GM12865 (cell line): Measurements from ENCODE around the gene GABRB3.

Source experiments
- DNase-seq: peaks from one replicate; pipeline ENCODE4 v3.0.0; 2010; ENCODE audit warnings: low read depth
- H3K4me3 ChIP-seq: 2 replicates; pipeline ENCODE4 v1.5.1; 2011; ENCODE audit warnings: mild to moderate bottlenecking, low read depth, low read length, control low read depth
- TF ChIP-seq, protein P1 (sequence below): IDR thresholded peaks from 2 replicates; pipeline ENCODE4 v1.5.1; 2011; ENCODE audit warnings: low read length, control low read depth, low read depth, inconsistent platforms; ENCODE audit not compliant: insufficient read depth; ENCODE audit errors: missing control alignments

The GABRB3 gene

DNA sequence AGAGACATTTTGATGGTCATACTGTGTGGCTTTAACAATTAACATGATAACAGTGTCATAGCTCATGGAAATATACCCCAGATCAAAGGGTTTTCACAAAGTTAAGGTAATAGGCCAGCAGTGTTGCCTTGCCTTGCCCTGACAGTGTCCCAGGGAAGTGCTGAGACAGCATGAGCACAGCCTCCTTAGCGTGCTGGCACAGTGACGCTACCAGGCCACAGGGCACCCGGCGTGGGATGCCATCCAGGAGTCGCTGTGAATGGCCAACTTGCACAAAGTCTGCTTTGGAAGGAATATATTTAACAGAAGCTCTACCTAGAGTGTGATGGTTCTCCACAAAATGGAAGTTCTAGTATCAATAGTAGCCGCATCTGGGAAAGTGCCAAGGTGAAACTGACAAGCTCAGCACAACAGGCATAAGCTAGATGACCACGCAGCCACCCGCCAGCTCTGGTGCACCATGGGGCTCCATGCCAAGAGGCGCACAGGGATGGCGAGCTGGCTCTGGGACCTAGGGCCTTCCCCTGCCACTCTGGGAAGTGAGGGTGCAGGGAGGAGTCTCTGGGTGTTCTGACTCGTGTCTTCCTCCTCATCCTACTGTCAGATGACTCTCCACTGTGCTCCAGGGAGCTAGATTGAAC is 86.2 kb downstream of the GABRB3 start:
- no peak for DNase-seq
- TF ChIP-seq, protein P1, sequence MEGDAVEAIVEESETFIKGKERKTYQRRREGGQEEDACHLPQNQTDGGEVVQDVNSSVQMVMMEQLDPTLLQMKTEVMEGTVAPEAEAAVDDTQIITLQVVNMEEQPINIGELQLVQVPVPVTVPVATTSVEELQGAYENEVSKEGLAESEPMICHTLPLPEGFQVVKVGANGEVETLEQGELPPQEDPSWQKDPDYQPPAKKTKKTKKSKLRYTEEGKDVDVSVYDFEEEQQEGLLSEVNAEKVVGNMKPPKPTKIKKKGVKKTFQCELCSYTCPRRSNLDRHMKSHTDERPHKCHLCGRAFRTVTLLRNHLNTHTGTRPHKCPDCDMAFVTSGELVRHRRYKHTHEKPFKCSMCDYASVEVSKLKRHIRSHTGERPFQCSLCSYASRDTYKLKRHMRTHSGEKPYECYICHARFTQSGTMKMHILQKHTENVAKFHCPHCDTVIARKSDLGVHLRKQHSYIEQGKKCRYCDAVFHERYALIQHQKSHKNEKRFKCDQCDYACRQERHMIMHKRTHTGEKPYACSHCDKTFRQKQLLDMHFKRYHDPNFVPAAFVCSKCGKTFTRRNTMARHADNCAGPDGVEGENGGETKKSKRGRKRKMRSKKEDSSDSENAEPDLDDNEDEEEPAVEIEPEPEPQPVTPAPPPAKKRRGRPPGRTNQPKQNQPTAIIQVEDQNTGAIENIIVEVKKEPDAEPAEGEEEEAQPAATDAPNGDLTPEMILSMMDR = no peak
- no peak overlapping the region for H3K4me3 ChIP-seq

DNA sequence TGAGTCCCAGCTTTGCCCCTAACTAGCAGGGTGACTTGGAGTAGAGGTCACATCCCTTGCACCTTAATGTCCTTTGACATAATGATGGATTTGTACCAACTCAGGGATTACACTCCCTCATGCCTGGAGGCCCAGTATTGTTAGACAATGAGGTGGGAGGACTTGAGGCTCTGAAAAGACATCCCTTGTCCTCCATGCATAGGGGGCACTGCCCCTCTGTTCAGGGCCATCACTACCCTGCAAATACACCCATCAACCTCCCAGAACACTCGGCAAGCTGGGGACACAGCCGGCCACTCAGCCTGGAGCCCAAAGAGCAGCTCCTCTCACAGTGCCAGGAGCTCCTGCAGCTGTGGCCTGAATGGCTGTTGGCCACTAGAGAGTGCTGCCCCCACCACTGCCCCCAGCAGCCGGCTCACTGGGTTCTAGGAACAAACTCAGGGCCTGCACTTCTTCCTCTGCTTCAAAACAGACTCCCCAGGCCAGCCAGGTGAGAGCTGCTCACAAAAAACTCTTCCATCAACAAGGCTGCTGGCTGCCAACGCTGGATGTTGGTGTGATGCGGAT is 90.2 kb downstream of the GABRB3 start:
- TF ChIP-seq, protein P1 = no peak

DNA sequence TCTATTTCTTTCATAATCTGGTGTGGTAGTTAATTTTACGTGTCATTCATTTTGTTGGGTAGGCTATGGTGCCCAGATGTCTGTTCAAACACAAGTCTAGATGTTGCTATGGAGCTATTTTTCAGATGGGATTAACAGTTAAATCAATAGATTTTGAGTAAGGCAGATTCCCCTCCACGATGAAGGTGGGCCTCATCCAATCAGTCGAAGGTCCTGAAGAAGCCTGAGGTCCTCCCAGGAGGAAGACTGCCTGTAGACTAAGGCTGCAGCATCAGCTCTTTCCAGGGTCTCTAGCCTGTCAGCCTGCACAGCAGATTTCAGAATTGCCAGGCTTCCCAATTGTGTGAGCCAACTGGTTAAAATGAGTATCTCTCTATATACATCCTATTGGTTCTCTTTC is 92.9 kb downstream of the GABRB3 start:
- no peak for DNase-seq
- no peak overlapping the region for H3K4me3 ChIP-seq
- TF ChIP-seq, protein P1 = no peak

More for the DNA sequence above, 90.2 kb downstream of the GABRB3 start:
- DNase-seq = no peak
- no peak overlapping the region for H3K4me3 ChIP-seq

DNA sequence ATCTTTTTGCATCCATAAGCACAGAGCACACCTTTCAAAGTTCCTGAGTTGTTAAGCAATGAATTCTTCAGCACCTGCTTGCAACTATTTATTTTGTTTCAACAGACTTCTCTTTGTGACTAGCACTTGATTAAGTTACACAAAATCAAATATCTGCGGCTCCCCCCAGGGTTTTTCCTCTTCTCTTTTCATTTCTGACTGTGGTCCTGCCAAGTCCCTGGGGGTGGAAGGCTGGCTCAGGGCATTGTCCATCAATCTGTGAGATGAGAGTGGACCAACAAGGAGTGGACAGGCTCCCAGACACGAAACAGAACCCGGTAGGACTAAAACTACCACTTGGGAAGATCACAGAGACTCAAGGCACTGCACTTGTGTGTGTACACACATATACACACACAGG is 96.8 kb downstream of the GABRB3 start:
- no peak overlapping the region for H3K4me3 ChIP-seq
- no peak for DNase-seq
- TF ChIP-seq, protein P1 = no peak

DNA sequence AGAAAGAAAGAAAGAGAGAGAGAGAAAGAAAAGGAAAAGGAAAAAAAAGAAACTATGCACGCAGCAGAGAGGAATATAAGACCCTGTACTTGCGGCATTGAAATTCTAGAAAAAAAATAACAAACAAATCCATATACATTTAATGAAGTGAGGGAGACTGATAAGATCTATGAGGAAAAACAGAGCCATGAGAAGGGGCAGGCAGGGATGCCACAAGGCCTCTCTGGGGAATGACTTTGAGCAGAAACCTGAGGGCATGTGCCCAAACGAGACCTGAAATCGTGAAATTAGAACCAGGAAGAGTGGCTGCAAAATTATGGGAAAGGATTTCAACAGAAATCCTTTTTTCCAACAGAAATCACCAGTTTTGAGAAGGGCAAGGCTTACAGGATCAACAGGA is 98.4 kb downstream of the GABRB3 start:
- TF ChIP-seq, protein P1 = no peak
- no peak for DNase-seq
- H3K4me3 ChIP-seq = no peak overlapping the region

DNA sequence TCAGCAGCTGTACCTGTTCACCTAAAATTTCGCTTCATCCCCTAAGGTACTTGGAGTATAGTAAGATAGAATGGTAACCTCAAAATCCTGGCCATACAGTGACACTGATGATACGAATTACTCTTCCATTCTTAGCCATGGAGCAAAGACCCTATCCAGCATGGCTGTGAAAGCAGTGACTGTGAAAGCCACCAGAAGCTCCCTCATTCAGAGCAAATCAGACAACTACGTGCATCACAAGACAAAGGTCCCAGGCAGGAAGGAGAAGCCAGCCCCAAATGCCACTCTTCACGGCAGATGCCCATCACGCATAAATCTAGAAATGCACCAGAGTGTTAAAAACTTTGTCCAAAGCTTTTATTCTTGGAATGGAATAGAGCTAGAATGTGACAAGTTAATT is 99.4 kb downstream of the GABRB3 start:
- TF ChIP-seq, protein P1 = no peak
- no peak for DNase-seq
- H3K4me3 ChIP-seq = no peak overlapping the region

DNA sequence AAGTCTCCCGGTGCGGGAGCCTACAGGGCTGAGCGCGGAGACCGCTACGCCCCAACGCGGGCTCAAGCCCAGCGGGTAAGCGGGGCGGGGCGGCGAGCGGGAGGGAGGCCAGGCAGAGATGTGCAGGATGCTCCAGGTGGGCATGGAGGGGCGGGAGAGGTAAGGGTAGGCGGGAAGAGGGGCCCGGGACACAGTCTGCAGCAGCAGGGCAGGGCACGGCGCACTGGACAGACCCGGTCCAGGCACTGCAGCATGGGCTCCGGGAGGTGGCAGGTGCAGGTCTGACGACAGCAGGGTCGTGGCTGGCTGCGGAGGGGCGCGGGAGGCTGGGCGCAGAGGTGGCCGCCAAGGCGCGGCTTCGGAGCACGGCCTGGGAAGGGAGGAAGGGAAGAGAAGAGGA is 102.8 kb downstream of the GABRB3 start:
- H3K4me3 ChIP-seq = no peak overlapping the region
- TF ChIP-seq, protein P1 = no peak
- no peak for DNase-seq
